Vagina (tissue), 2 donors: ENCODE data around the gene CLEC16A. TPM values are rescaled to one million over a fixed set of nuclear protein-coding genes. Genes with fewer than 3 reads are reported as not detected.

Experiments
- DNase-seq, 2 donors: peaks; one replicate each; pipeline ENCODE4 v3.0.0-alpha.2; 2017; ENCODE audit errors: extremely low spot score in 2 of 2
- H3K27ac ChIP-seq: fragments of 200-600 bp; sonication (generic); one replicate; pipeline ENCODE4 v1.5.1; 2019
- H3K27me3 ChIP-seq: fragments of 200-600 bp; sonication (generic); one replicate; pipeline ENCODE4 v1.5.1; 2019
- H3K36me3 ChIP-seq, 2 donors: fragments of 200-600 bp; sonication (generic); one replicate each; pipeline ENCODE4 v1.5.1; 2017 to 2019
- H3K4me1 ChIP-seq: fragments of 200-600 bp; sonication (generic); one replicate; pipeline ENCODE4 v1.5.1; 2019
- H3K4me3 ChIP-seq, 2 donors: fragments of 200-600 bp; sonication (generic); 1 replicate in 1 of 2; 2 replicates in 1 of 2; pipeline ENCODE4 v1.5.1; 2016 to 2019
- H3K9me3 ChIP-seq: fragments of 200-600 bp; sonication (generic); one replicate; pipeline ENCODE4 v1.5.1; 2019
- CTCF ChIP-seq, 3 experiments: fragments of 450-650 bp in 2 of 3; fragments of 200-600 bp in 1 of 3; sonication (generic) in 1 of 3; IDR thresholded peaks; one replicate each; pipeline ENCODE4 v1.5.1; 2017 to 2019; ENCODE audit warnings: antibody characterized with exemption in 3 of 3, mild to moderate bottlenecking in 2 of 3, moderate library complexity in 2 of 3
- POLR2A ChIP-seq, 2 donors: fragments of 450-650 bp; IDR thresholded peaks; one replicate each; pipeline ENCODE4 v1.6.1; 2017; ENCODE audit warnings: antibody characterized with exemption in 2 of 2, mild to moderate bottlenecking in 2 of 2, moderate library complexity in 2 of 2
- POLR2AphosphoS5 ChIP-seq, 2 donors: sonication (generic); formaldehyde crosslinking; IDR thresholded peaks; one replicate each; pipeline ENCODE4 v1.9.0; 2017; ENCODE audit warnings: antibody characterized with exemption in 2 of 2, mild to moderate bottlenecking in 2 of 2, low read depth in 1 of 2; ENCODE audit not compliant: insufficient read depth in 1 of 2
- intact Hi-C: fragments of 100-400 bp; cut with DNase I; formaldehyde crosslinking; loops from one replicate; pipeline ENCODE4 v1.15.1; 2023
- total RNA-seq: library from RNA; depleted of rRNA; stranded (reverse); fragments of >200 nt; gene quantifications from one replicate; pipeline ENCODE4 v1.2.3, GENCODE V29; 2016

CLEC16A gene
- total RNA-seq, 1 donor from 2014 or later: 21.6 TPM

GRCh38 chr16:11014136-11014535, 69.8 kb downstream of the CLEC16A start:
- peaks cover 22% of the 10 kb centered on the region for H3K4me1 ChIP-seq
- no peak for TF ChIP-seq CTCF (IDR thresholded peaks at IDR 0.05)
- no peak for TF ChIP-seq POLR2A (IDR thresholded peaks at IDR 0.05)
- no peak for TF ChIP-seq POLR2AphosphoS5 (IDR thresholded peaks at IDR 0.05; ENCODE audit: insufficient read depth in 1 of 2, low read depth in 1 of 2)
- no peaks in the 10 kb centered on the region for H3K9me3 ChIP-seq
- H3K36me3 ChIP-seq: no peaks in the 10 kb centered on the region
- H3K4me3 ChIP-seq: no peak overlapping the region
- H3K27ac ChIP-seq: no peak overlapping the region
- intact Hi-C loops: no loop called here
- H3K27me3 ChIP-seq: no peaks in the 10 kb centered on the region
- DNase-seq: no peak

GRCh38 chr16:11015076-11015475, 70.7 kb downstream of the CLEC16A start:
- intact Hi-C loops: no loop called here
- no peak overlapping the region for H3K4me3 ChIP-seq
- H3K27ac ChIP-seq: no peak overlapping the region
- DNase-seq: no peak
- no peak for TF ChIP-seq POLR2AphosphoS5 (IDR thresholded peaks at IDR 0.05; ENCODE audit: insufficient read depth in 1 of 2, low read depth in 1 of 2)
- H3K36me3 ChIP-seq: peaks cover 0 to 2% of the 10 kb centered on the region in 2 donors
- H3K9me3 ChIP-seq: no peaks in the 10 kb centered on the region
- H3K4me1 ChIP-seq: peaks cover 22% of the 10 kb centered on the region
- H3K27me3 ChIP-seq: no peaks in the 10 kb centered on the region

GRCh38 chr16:11015607-11016006, 71.2 kb downstream of the CLEC16A start:
- Histone ChIP-seq H3K27ac (no peak overlapping the region), H3K36me3 (peaks cover 0 to 7% of the 10 kb centered on the region in 2 donors), H3K4me1 (peaks cover 22% of the 10 kb centered on the region), H3K9me3 (no peaks in the 10 kb centered on the region), H3K27me3 (no peaks in the 10 kb centered on the region), H3K4me3 (no peak overlapping the region)
- intact Hi-C loops: no loop called here
- DNase-seq: no peak
- TF ChIP-seq CTCF (IDR thresholded peaks at IDR 0.05): no peak
- TF ChIP-seq POLR2AphosphoS5 (IDR thresholded peaks at IDR 0.05; ENCODE audit: insufficient read depth in 1 of 2, low read depth in 1 of 2): no peak
- TF ChIP-seq POLR2A (IDR thresholded peaks at IDR 0.05): no peak

DNA sequence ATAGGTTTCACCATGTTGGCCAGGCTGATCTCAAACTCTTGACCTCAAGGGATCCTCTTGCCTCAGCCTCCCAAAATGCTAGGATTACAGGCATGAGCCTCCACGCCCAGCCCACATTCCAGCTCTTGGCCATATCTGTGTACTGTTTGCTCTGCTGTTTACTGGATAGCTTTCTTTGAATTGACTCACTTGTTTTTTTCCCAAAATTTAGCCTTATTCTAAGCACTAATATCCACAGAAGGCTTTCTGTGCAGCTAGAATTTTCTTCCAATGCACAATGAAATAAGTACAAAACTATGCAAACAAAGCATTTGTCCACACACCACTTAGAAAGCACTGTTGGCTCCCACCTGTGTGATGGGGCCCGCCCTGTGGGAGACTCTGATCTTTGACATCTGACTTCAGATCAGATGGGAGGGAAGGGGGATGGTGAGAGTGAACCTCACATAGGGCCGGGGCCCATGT, 72.2 kb downstream of the CLEC16A start:
- no peak for DNase-seq
- H3K36me3 ChIP-seq: peaks cover 0 to 7% of the 10 kb centered on the region in 2 donors
- peak overlapping the region; percentile 59 for H3K27ac ChIP-seq
- H3K9me3 ChIP-seq: no peaks in the 10 kb centered on the region
- H3K27me3 ChIP-seq: no peaks in the 10 kb centered on the region
- TF ChIP-seq POLR2A (IDR thresholded peaks at IDR 0.05) (no peak), POLR2AphosphoS5 (IDR thresholded peaks at IDR 0.05; ENCODE audit: insufficient read depth in 1 of 2, low read depth in 1 of 2) (no peak), CTCF (IDR thresholded peaks at IDR 0.05) (no peak)
- intact Hi-C loops: no loop called here
- no peak overlapping the region for H3K4me3 ChIP-seq
- H3K4me1 ChIP-seq: peaks cover 13% of the 10 kb centered on the region

GRCh38 chr16:11016993-11017392, 72.6 kb downstream of the CLEC16A start:
- Histone ChIP-seq H3K9me3 (no peaks in the 10 kb centered on the region), H3K4me3 (no peak overlapping the region), H3K4me1 (peaks cover 11% of the 10 kb centered on the region), H3K36me3 (peaks cover 0 to 7% of the 10 kb centered on the region in 2 donors), H3K27ac (peak overlapping the region; percentile 59), H3K27me3 (no peaks in the 10 kb centered on the region)
- intact Hi-C loops: no loop called here
- TF ChIP-seq POLR2AphosphoS5 (IDR thresholded peaks at IDR 0.05; ENCODE audit: insufficient read depth in 1 of 2, low read depth in 1 of 2) (no peak), CTCF (IDR thresholded peaks at IDR 0.05) (no peak), POLR2A (IDR thresholded peaks at IDR 0.05) (no peak)
- DNase-seq: no peak
